GM19438 (cell line): ENCODE data around the gene MEST.
"Not testable (repeated sequence)": the region's sequence is repeated elsewhere in the genome, so short reads cannot be mapped to it uniquely, and the experiment has no call there.

Experiments
- ATAC-seq: cut with Tn5 transposase; IDR thresholded peaks from one replicate; pipeline ENCODE4 v1.9.1; 2021; ENCODE audit warnings: low read depth; ENCODE audit not compliant: unreplicated experiment

MEST gene

DNA sequence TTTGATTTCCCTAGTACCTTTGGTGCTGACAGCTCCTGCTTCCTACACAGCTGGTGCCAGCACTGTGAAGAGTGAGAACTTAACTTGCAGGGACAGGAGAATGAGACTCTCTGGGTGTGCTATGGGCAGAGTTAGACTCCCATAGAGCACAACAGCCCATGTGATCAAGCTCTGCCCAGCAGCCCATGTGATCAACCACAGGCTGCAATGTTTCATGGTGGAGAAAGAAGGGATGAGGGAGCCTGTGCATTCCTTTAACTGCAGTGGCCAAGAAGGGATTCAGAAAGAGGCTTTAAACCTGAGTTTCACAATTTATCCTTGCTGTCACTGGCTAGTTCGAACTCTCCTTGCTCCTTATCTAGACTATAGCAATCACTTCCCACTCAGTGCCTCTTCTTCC, 10.0 kb upstream of the MEST start:
- no peak for ATAC-seq

GRCh38 chr7:130483031-130483430, 8.9 kb upstream of the MEST start:
- ATAC-seq: no peak

DNA sequence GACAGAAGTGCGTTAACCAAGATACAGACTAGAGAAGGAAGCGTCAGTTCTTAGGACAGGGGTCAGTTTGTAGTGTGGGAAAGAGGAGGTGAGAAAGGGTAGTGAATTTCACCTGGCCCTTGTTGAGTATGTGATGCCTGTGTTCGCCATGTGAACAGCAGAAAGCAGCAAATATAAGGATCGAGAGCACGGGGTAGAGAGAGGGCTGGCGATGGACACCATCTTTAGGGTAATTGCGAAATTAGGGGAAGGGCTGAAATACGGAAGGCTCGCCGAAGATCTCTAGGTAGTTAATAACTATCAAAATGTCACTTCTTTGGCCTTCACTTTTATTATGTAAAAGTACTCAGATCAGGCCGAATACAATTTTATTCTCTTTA, 6.2 kb upstream of the MEST start:
- ATAC-seq: no peak

GRCh38 chr7:130486114-130486953, 5.6 kb upstream of the MEST start:
- ATAC-seq: peak; percentile 70

DNA sequence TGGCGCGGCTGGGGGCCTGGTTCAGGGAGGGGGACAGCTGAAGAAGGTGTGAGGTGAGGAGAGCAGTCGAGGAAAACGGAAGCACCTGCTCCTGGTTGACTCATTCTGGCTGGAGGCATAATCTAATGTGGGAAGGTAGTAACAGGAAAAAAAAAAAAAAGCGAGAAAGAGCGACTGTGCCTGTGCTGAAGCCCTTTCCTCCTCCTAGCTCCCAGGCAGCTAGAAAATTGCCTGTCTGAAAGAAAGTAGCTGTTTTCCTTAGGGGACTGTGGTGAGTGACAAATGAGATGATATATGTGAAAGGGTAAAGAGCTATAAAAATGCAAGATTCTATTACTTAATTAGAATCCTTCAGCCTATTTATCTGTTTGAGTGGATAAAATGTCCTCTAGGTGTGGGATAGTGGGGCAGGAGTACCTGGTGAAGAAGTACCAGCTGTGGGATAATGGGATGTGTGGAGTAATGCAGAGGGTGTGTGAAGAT, 4.9 kb upstream of the MEST start:
- no peak for ATAC-seq

DNA sequence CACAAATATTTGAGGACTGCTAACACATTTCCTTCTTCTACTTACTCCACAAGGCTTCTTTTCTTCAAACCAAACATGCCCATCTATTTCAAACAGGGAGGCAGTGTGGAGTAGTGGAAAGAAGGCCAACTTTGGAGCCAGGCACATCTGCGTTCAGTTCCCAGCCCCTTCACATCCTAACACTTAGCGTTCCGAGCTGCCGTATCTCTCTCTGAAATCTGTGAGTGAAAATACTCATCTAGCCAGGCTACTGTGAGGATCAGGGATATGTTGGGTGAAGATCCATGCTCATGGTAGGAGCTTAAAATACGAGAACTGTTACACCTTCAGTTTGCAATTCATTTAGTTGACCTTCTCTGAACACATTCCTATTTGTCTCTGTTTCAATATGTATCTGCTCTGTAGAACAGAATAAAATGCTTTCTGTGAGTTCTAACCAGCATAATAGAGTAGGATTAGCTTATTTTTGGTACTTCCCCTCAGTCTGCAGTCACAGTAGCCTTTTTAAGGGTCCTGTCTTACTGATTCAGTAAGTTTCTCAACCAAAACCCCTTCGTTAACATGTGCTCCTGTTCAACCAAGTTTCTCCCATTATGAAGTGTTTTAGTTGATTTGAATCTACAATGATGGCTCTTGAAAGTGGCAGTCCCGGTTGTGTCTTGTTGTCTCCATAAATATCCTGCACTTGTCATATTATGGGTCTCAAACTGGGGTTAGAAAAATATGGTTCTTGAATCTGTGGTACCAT, 3.3 kb upstream of the MEST start:
- ATAC-seq: no peak

GRCh38 chr7:130489140-130489983, 2.5 kb upstream of the MEST start:
- ATAC-seq: no peak

DNA sequence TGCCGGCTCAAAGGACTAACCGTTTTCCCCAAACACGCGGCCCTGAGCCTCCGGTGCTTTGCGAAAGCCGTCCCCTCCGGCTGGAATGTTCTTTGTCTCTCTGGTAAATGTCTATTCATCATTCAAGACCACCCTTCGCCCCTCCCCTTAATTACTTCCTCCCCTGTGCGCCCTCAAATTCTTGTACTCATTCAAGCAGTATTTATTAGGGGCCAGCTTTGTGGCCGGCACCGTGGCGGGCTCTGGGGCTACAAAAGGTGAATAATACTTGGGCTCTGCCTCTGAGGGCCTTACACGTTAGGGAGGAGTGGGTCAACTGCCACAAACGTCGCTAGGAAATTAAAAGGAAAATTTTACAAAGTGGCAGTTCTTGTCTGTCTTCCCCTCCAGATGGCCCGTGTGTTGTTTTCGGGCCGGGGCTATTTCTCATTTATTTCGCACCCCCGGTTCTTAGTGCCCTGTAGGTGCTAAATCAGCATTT, 1.5 kb upstream of the MEST start:
- no peak for ATAC-seq

DNA sequence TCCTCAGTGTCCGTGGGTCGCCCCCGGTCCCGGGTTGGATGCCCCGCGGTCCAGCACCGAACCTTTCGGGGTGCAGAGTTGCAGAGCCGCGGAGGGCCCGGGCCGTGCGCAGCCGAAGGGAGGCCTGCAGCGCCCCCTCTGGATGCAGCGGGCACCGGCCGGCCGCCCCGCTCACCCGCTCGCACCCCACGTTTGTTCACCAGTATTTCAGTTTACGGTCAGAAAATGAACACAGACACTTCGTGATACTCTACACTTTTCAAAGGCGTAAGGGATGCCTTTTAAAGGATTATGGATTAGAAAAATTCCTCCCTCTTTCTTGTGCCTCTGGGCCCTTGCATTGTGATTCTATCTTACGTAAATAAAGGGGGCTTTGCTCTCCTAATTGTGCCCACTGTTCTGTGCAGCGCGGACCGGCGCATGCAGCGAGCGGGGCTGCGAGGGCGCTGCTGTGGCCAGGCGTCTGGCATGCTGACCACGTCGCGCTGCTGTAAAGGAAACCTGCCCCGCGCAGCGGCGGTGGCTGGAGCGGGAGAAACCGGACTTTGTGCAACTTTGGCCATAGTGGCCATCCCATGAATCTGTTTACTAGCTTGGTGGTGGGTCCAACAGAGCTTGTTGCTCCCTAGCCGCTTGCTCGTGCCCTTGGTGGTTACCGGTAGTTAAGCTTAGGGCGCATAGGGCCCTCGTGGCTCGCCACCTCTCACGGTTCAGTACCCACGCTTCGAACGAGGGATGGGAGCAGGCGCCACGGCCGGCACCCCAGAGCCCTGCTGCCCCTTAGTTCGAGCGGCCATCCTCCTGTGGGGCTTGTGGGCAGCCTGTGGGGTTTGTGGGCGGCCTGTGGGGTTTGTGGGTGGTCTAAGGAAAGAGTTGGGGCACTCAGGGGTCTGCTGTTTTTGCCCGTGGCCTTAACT, 739 bp upstream of the MEST start:
- ATAC-seq: no peak

DNA sequence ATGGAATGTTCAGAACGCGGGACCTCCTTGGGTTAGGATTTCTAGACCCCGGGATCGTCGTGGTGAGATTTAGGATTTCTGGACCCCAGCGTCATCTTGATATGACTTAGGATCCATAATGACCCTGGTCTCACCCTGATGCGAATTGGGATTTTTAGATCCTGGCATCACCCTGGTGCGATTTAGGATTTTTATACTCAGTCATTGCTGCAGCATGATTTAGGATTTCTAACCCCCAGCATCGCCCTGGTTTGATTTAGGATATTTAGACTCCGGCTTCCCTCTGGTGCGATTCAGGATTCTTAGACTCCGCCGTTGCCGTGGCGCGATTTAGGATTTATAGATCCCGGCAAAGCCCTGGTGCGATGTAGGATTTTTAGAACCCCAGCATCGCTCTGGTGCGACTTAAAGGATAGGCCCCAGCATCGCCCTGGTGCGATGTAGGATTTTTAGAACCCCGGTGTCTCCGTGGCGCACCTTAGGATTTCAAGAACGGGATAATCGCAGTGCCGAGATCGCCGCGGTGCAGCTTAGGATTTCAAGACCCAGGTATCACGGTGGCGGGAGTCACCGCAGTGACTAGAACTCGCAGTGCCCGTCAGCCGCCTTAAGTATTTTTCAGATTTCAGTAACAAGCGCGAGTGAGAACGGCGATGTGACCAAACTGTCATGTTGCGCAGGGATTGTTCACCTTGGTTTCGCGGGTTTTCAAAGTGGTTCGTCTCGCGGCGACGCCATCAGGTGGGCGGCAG, 814 bp downstream of the MEST start:
- no peak for ATAC-seq

DNA sequence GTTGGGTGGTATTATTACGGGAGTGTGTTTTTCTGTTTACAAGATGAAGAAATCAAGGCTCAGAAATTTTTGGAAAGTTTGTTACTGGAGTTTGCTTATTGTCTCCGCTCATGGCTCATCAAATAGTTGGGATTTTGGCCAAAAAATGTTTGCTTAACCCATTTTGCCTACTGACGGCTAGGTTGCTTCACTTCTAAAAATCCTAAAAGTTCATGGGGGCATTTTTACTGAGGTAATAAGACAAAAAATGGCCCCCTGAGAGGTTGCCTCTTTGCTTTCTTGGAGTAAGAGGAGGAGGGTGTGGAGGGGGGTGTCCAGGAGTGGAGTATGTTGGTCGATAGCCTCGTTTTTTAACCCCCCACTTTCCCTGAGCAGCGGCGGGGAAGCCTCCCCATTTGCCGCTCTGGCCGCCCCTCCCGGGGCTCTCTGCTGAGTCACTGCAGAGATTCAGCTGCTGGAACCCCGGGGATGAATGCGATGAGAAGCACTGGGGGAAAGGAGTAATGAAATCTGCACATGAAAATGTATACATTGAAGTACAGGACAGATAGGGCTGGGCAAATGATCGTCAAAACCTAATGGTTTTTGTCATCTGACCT, 1.5 kb downstream of the MEST start:
- ATAC-seq: no peak

GRCh38 chr7:130494431-130494858, 2.6 kb downstream of the MEST start:
- ATAC-seq: no peak

GRCh38 chr7:130500463-130500862, 8.6 kb downstream of the MEST start:
- no peak for ATAC-seq

DNA sequence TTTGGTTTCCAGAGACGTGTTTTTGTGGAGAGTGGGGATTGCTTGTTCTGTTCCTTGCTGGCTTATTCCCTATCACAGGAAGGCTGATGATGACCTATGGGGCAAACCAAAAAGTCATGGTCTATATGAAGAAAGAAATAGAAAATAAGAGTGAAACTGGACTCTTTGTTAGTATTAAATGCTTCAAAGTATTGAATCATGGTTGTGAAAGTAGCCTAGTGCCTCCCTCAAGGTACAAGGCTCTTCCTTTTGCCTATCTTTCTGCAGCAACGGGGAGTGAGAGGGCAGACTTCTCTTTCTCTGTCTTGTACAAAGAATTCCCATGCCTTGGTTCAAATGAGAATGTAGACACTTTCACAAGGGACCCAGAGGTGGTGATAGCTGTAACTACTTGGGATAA, 9.0 kb downstream of the MEST start:
- ATAC-seq: no peak

DNA sequence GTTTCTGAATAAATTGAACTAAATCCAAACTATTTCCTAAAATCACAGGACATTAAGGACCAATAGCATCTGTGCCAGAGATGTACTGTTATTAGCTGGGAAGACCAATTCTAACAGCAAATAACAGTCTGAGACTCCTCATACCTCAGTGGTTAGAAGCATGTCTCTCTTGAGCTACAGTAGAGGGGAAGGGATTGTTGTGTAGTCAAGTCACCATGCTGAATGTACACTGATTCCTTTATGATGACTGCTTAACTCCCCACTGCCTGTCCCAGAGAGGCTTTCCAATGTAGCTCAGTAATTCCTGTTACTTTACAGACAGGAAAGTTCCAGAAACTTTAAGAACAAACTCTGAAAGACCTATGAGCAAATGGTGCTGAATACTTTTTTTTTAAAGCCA, 13.9 kb downstream of the MEST start:
- no peak for ATAC-seq

- ATAC-seq: no peak
Observed at GRCh38 chr7:130506358-130506757, 14.5 kb downstream of the MEST start.

GRCh38 chr7:130512038-130512437, 20.2 kb downstream of the MEST start:
- ATAC-seq: not testable (repeated sequence)

DNA sequence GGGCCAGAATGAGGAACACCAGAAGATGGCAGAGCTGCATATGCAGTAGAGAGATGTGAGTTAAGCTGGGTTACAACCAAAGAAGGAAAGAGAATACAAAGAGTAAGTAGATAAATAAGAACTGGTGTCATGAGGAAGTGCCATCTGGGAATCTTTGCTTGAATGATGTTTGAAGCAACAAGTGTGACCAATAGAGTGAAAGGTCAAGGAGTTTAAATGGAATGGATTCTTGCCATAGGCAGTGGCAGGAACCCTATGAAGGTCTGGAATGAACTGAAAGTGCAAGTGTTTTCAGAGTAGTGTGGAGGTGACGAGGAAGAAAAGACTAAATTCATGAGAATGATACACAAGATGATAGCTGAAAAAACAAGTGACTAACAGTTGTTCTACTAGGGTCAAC, 21.6 kb downstream of the MEST start:
- no peak for ATAC-seq
